HCT116 (cell line): ENCODE measurements around the gene SMYD4. TPM values are rescaled to one million over a fixed set of nuclear protein-coding genes. Genes with fewer than 3 reads are reported as not detected.

Source experiments
- ATAC-seq: fragments of 200-7000 bp; cut with Tn5 transposase; 2 replicates; pipeline ENCODE4 v1.9.1; 2020; ENCODE audit warnings: mild to moderate bottlenecking, moderate library complexity
- BruUV-seq: library from RNA; stranded (reverse); fragments of 400-500 nt; replicated peaks from 2 replicates; lab custom pipeline; 2021; lab: Mats Ljungman, UMichigan
- CTCF ChIA-PET: fragments of 300-600 bp; sonication (Branson Sonifier 250); formaldehyde crosslinking; loops from one replicate; lab custom pipeline; 2021; ENCODE audit warnings: antibody characterized with exemption; lab: Charles Lee
- POLR2A ChIA-PET: fragments of 300-600, 350-600 bp; sonication (Branson Sonifier 250); formaldehyde crosslinking; loops from one replicate; lab custom pipeline; 2021; ENCODE audit warnings: antibody characterized with exemption; lab: Charles Lee
- RAD21 ChIA-PET, 2 experiments: fragments of 300-600 bp; sonication (Branson Sonifier 250); formaldehyde crosslinking; loops; one replicate each; lab custom pipeline; 2023; ENCODE audit warnings: low total read pairs in 2 of 2; ENCODE audit not compliant: uncharacterized antibody in 2 of 2, unreplicated experiment in 2 of 2, low non-redundant PET in 1 of 2; lab: Charles Lee
- DNase-seq: peaks from one replicate; pipeline ENCODE4 v3.0.0-alpha.2; 2010; ENCODE audit warnings: low read depth, low spot score
- H2AFZ ChIP-seq: fragments of 200-600 bp; shearing (Covaris generic), sonication (generic); 2 replicates; pipeline ENCODE4 v1.6.1; 2017; ENCODE audit warnings: low read depth, mixed run types, mixed read lengths, antibody characterized with exemption, low read length; ENCODE audit not compliant: poor library complexity, severe bottlenecking
- H3K27ac ChIP-seq: 2 replicates; pipeline ENCODE4 v1.5.1; 2012; ENCODE audit warnings: low read depth, low read length
- H3K27me3 ChIP-seq: fragments of 200-600 bp; sonication (generic); 2 replicates; pipeline ENCODE4 v1.6.1; 2016; ENCODE audit warnings: mixed run types, low read length, mixed read lengths; ENCODE audit not compliant: insufficient read depth
- H3K36me3 ChIP-seq, 2 experiments: fragments of 200-500 bp in 1 of 2; fragments of 200-600 bp in 1 of 2; sonication (Bioruptor generic) in 1 of 2; sonication (generic) in 1 of 2; 2 replicates each; pipeline versions ENCODE4 v1.5.1 to v1.6.1; 2014 to 2016; ENCODE audit warnings: low read length in 2 of 2, inconsistent platforms in 1 of 2, mixed read lengths in 1 of 2, mixed run types in 1 of 2; ENCODE audit not compliant: insufficient read depth in 2 of 2, control insufficient read depth in 1 of 2
- H3K4me1 ChIP-seq, 2 experiments: fragments of 200-600 bp in 1 of 2; sonication (generic) in 1 of 2; 2 replicates each; pipeline versions ENCODE4 v1.5.1 to v1.6.1; 2012 to 2017; ENCODE audit warnings: low read length in 2 of 2, inconsistent platforms in 1 of 2, mild to moderate bottlenecking in 1 of 2, mixed read lengths in 1 of 2, mixed run types in 1 of 2, moderate library complexity in 1 of 2; ENCODE audit not compliant: insufficient read depth in 2 of 2, control insufficient read depth in 1 of 2
- H3K4me2 ChIP-seq: fragments of 200-600 bp; sonication (generic); 2 replicates; pipeline ENCODE4 v1.6.1; 2017; ENCODE audit warnings: mixed run types, low read length, mixed read lengths
- H3K4me3 ChIP-seq, 2 experiments: fragments of 200-600 bp in 1 of 2; sonication (generic) in 1 of 2; replicated peaks in 1 of 2; 2 replicates each; pipeline ENCODE4 v1.5.1; 2011 to 2016; ENCODE audit warnings: low read length in 2 of 2, control low read depth in 1 of 2, low read depth in 1 of 2, mild to moderate bottlenecking in 1 of 2, mixed read lengths in 1 of 2, mixed run types in 1 of 2
- H3K79me2 ChIP-seq: fragments of 200-600 bp; sonication (generic); 2 replicates; pipeline ENCODE4 v1.6.1; 2017; ENCODE audit warnings: mild to moderate bottlenecking, mixed run types, low read length, moderate library complexity, mixed read lengths; ENCODE audit not compliant: insufficient read depth
- H3K9ac ChIP-seq: fragments of 200-600 bp; sonication (generic); 2 replicates; pipeline ENCODE4 v1.6.1; 2016; ENCODE audit warnings: low read length, mixed read lengths
- H3K9me2 ChIP-seq: fragments of 200-600 bp; sonication (generic), shearing (Covaris generic); 2 replicates; pipeline ENCODE4 v1.6.1; 2017; ENCODE audit warnings: mixed run types, mild to moderate bottlenecking, moderate library complexity; ENCODE audit not compliant: insufficient read depth
- H3K9me3 ChIP-seq, 2 experiments: fragments of 200-500 bp in 1 of 2; fragments of 200-600 bp in 1 of 2; sonication (Bioruptor generic) in 1 of 2; sonication (generic) in 1 of 2; 2 replicates each; pipeline ENCODE4 v1.6.1; 2014 to 2017; ENCODE audit warnings: low read length in 2 of 2, mixed read lengths in 2 of 2, inconsistent platforms in 1 of 2, low read depth in 1 of 2, mild to moderate bottlenecking in 1 of 2, mixed run types in 1 of 2, moderate library complexity in 1 of 2; ENCODE audit not compliant: control insufficient read depth in 1 of 2, insufficient read depth in 1 of 2
- H4K20me1 ChIP-seq: fragments of 200-600 bp; sonication (generic), shearing (Covaris generic); 2 replicates; pipeline ENCODE4 v1.6.1; 2017; ENCODE audit warnings: mixed run types, mild to moderate bottlenecking, moderate library complexity; ENCODE audit not compliant: insufficient read depth
- CEBPB ChIP-seq: IDR thresholded peaks from 2 replicates; pipeline ENCODE4 v1.6.1; 2012; ENCODE audit warnings: low read depth
- POLR2A ChIP-seq: IDR thresholded peaks from 2 replicates; pipeline ENCODE4 v1.7.0; 2011; ENCODE audit warnings: borderline replicate concordance; ENCODE audit not compliant: insufficient read depth, insufficient read length; ENCODE audit errors: extremely low read depth
- SP1 ChIP-seq: IDR thresholded peaks from 2 replicates; pipeline ENCODE4 v1.6.1; 2012; ENCODE audit warnings: low read depth
- SRF ChIP-seq: IDR thresholded peaks from 2 replicates; pipeline ENCODE4 v1.6.1; 2012; ENCODE audit warnings: low read depth
- intact Hi-C: fragments of 100-400 bp; cut with micrococcal nuclease; formaldehyde crosslinking; loops from 2 replicates; pipeline ENCODE4 v1.10.0; 2022
- total RNA-seq: library from RNA; stranded (reverse); gene quantifications from one replicate; pipeline ENCODE4 v1.2.1, GENCODE V29; 2021; ENCODE audit not compliant: unreplicated experiment
- TF ChIP-seq, protein P1 (sequence below): IDR thresholded peaks from 2 replicates; pipeline ENCODE4 v1.6.1; 2012
- TF ChIP-seq, protein P2 (sequence below): IDR thresholded peaks from 2 replicates; pipeline ENCODE4 v1.6.1; 2011; ENCODE audit warnings: mild to moderate bottlenecking, low read length, moderate library complexity; ENCODE audit not compliant: insufficient replicate concordance; ENCODE audit errors: extremely low read depth
- TF ChIP-seq, protein P3 (sequence below): IDR thresholded peaks from 2 replicates; pipeline ENCODE4 v1.6.1; 2012; ENCODE audit warnings: low read depth

The SMYD4 gene
- total RNA-seq, 1 experiment from 2014 or later = 16.9 TPM

DNA sequence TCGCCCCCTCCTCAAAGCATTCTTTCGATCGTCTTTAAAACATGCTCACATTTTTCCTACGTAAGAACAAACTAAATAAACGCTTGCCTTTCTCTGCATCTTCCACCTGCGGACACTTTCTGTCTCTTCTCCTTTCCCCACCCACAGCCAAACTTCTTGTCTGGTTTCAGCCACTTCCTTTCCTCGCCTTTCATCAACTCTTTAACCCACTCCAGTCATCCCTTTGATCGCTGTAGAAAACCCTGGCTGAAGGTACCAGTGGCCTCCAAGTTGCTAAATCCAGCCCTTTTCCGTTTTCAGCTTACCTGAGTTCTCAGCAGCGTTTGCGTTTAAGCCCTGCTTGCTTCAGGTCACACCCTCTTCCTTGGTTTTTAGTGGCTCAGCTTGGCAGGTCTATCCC lies 586 bp upstream of the SMYD4 start:
- CTCF ChIA-PET = no interaction called here

More for the DNA sequence above, 586 bp upstream of the SMYD4 start:
- no peaks in the 10 kb centered on the region for H3K27me3 ChIP-seq
- peak overlapping the region; percentile 98 for H3K4me2 ChIP-seq
- H3K4me1 ChIP-seq = peaks cover 8 to 16% of the 10 kb centered on the region in 2 experiments; a peak in 3 of 4 replicates
- H4K20me1 ChIP-seq = peaks cover 5% of the 10 kb centered on the region; the same call in 1 of the 2 replicates
- ChIA-PET POLR2A (interaction anchor here (1.1 kb wide), 1 partner anchor 114 kb away, joined by 8 read pairs; no protein-coding TSS in a partner anchor), RAD21 (no interaction called here)
- peaks cover 9 to 14% of the 10 kb centered on the region in 2 experiments; a peak in 3 of 4 replicates for H3K36me3 ChIP-seq
- TF ChIP-seq, protein P1, sequence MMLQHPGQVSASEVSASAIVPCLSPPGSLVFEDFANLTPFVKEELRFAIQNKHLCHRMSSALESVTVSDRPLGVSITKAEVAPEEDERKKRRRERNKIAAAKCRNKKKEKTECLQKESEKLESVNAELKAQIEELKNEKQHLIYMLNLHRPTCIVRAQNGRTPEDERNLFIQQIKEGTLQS = no peak
- no peak for TF ChIP-seq SP1
- TF ChIP-seq, protein P2, sequence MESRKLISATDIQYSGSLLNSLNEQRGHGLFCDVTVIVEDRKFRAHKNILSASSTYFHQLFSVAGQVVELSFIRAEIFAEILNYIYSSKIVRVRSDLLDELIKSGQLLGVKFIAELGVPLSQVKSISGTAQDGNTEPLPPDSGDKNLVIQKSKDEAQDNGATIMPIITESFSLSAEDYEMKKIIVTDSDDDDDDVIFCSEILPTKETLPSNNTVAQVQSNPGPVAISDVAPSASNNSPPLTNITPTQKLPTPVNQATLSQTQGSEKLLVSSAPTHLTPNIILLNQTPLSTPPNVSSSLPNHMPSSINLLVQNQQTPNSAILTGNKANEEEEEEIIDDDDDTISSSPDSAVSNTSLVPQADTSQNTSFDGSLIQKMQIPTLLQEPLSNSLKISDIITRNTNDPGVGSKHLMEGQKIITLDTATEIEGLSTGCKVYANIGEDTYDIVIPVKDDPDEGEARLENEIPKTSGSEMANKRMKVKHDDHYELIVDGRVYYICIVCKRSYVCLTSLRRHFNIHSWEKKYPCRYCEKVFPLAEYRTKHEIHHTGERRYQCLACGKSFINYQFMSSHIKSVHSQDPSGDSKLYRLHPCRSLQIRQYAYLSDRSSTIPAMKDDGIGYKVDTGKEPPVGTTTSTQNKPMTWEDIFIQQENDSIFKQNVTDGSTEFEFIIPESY = no peak
- no peak for TF ChIP-seq CEBPB
- no peak for TF ChIP-seq POLR2A
- no peak for TF ChIP-seq SRF
- TF ChIP-seq, protein P3, sequence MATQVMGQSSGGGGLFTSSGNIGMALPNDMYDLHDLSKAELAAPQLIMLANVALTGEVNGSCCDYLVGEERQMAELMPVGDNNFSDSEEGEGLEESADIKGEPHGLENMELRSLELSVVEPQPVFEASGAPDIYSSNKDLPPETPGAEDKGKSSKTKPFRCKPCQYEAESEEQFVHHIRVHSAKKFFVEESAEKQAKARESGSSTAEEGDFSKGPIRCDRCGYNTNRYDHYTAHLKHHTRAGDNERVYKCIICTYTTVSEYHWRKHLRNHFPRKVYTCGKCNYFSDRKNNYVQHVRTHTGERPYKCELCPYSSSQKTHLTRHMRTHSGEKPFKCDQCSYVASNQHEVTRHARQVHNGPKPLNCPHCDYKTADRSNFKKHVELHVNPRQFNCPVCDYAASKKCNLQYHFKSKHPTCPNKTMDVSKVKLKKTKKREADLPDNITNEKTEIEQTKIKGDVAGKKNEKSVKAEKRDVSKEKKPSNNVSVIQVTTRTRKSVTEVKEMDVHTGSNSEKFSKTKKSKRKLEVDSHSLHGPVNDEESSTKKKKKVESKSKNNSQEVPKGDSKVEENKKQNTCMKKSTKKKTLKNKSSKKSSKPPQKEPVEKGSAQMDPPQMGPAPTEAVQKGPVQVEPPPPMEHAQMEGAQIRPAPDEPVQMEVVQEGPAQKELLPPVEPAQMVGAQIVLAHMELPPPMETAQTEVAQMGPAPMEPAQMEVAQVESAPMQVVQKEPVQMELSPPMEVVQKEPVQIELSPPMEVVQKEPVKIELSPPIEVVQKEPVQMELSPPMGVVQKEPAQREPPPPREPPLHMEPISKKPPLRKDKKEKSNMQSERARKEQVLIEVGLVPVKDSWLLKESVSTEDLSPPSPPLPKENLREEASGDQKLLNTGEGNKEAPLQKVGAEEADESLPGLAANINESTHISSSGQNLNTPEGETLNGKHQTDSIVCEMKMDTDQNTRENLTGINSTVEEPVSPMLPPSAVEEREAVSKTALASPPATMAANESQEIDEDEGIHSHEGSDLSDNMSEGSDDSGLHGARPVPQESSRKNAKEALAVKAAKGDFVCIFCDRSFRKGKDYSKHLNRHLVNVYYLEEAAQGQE = no peak
- peak overlapping the region; percentile 65 for H3K27ac ChIP-seq
- no peak for DNase-seq
- H2AFZ ChIP-seq = peak overlapping the region; percentile 54
- peak overlapping the region; percentile 79 to 100 for H3K4me3 ChIP-seq
- no peaks in the 10 kb centered on the region for H3K9me3 ChIP-seq
- TSS peak; percentile 58 for BruUV-seq
- intact Hi-C loops = no loop called here
- H3K9ac ChIP-seq = peak overlapping the region; percentile 92
- no peaks in the 10 kb centered on the region for H3K9me2 ChIP-seq
- H3K79me2 ChIP-seq = peaks cover 75% of the 10 kb centered on the region
- no peak for ATAC-seq
